Inflammatory macrophage (primary cell): ENCODE measurements around the gene G6PC1.
A peak's percentile ranks its signal among the peaks of the same experiment; 100 is the strongest.
"Not testable (repeated sequence)": the region's sequence is repeated elsewhere in the genome, so short reads cannot be mapped to it uniquely, and the experiment has no call there.

ENCODE experiments used
- DNase-seq, 2 donors: peaks; one replicate each; pipeline ENCODE4 v3.0.0-alpha.2; 2020 to 2022
- total RNA-seq, 18 experiments: gene quantifications; one replicate each; lab custom pipeline; 2026; ENCODE audit warnings: mixed read lengths in 6 of 18, inconsistent platforms in 2 of 18; lab: John Stamatoyannopoulos, UW

The G6PC1 gene
- 0 to 0.03 (median 0) reads per million in 18 experiments for total RNA-seq

DNA sequence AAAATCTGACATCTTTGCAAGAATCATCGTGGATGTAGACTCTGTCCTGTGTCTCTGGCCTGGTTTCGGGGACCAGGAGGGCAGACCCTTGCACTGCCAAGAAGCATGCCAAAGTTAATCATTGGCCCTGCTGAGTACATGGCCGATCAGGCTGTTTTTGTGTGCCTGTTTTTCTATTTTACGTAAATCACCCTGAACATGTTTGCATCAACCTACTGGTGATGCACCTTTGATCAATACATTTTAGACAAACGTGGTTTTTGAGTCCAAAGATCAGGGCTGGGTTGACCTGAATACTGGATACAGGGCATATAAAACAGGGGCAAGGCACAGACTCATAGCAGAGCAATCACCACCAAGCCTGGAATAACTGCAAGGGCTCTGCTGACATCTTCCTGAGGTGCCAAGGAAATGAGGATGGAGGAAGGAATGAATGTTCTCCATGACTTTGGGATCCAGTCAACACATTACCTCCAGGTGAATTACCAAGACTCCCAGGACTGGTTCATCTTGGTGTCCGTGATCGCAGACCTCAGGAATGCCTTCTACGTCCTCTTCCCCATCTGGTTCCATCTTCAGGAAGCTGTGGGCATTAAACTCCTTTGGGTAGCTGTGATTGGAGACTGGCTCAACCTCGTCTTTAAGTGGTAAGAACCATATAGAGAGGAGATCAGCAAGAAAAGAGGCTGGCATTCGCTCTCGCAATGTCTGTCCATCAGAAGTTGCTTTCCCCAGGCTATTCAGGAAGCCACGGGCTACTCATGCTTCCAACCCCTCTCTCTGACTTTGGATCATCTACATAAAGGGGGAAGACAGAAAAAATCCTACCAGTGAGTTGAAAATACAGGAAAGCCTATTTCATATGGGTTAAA lies at the start of gene G6PC1:
Gene G6PC1 (plus strand): TSS at position 340 of the 872 bp plus-strand sequence. CDS start 78 bp downstream, at position 418.
- peak in 1 of 2 donors; percentile 13 for DNase-seq

DNA sequence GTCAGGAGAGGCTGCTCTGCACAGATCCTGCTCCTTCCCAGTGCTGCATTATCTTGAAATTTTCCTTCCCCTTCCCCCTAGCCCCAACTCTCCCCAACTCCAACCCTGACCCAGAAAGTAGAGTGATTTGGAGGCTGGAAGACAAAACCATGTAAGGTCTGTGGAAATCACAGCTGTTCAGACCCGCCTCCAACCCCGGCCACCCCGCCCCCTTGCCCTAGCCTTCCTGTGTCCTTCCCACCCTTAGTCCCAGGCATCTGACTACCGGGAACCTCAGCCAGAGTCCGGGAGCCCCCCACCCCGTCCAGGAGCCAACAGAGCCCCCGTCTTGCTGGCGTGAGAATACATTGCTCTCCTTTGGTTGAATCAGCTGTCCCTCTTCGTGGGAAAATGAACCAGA lies 49.6 kb upstream of the G6PC1 start, which contains the start of gene AOC3:
Gene AOC3 (plus strand): TSS at position 246 of the 400 bp plus-strand sequence. CDS start 145 bp downstream, at position 391.
- DNase-seq, result no peak

DNA sequence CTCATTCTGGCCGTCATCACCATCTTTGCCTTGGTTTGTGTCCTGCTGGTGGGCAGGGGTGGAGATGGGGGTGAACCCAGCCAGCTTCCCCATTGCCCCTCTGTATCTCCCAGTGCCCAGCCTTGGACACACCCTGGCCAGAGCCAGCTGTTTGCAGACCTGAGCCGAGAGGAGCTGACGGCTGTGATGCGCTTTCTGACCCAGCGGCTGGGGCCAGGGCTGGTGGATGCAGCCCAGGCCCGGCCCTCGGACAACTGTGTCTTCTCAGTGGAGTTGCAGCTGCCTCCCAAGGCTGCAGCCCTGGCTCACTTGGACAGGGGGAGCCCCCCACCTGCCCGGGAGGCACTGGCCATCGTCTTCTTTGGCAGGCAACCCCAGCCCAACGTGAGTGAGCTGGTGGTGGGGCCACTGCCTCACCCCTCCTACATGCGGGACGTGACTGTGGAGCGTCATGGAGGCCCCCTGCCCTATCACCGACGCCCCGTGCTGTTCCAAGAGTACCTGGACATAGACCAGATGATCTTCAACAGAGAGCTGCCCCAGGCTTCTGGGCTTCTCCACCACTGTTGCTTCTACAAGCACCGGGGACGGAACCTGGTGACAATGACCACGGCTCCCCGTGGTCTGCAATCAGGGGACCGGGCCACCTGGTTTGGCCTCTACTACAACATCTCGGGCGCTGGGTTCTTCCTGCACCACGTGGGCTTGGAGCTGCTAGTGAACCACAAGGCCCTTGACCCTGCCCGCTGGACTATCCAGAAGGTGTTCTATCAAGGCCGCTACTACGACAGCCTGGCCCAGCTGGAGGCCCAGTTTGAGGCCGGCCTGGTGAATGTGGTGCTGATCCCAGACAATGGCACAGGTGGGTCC lies 49.0 kb upstream of the G6PC1 start:
- not testable (repeated sequence) for DNase-seq

DNA sequence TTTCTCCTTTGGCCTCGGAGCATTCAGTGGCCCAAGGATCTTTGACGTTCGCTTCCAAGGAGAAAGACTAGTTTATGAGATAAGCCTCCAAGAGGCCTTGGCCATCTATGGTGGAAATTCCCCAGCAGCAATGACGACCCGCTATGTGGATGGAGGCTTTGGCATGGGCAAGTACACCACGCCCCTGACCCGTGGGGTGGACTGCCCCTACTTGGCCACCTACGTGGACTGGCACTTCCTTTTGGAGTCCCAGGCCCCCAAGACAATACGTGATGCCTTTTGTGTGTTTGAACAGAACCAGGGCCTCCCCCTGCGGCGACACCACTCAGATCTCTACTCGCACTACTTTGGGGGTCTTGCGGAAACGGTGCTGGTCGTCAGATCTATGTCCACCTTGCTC lies 48.2 kb upstream of the G6PC1 start:
- no peak for DNase-seq

DNA sequence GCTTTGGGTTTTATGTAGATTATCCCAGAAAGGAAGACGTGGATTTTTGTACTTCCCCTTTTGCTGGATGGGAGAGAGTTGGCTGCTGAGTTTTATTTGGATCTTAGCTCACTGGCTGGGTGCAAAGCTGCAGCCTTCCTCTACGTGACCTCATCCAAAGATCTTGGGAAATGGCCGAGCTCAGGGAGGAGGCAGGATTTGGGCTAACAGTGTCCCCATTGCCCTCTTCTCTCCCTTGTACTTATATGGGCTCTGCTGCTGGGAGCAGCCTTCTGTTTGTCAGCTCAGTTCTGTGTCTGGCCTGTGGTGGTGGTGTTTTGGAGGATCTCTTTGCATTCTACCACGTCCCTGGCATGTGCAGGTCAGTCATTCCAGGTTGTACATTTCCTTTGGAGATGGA lies 47.6 kb upstream of the G6PC1 start:
- DNase-seq, result peak; percentile 51 to 54

DNA sequence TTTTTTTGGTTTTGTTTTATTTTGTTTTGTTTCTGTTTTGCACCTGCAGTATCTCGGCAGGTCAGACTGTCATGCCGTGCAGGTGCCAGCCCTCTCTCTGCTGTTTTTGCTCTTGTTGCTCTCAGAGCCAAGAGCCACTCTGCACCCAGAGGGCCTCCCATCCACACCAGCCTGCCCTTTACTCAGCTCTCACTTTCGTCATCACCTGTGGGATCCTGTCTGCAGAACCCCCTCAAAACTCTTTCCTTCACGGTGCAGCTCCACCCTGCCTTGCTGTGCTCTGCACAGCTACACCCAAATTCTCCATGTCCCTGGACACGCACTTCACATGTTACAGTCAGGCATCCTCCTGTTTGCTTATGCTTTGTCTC lies 47.0 kb upstream of the G6PC1 start:
- DNase-seq, result no peak

DNA sequence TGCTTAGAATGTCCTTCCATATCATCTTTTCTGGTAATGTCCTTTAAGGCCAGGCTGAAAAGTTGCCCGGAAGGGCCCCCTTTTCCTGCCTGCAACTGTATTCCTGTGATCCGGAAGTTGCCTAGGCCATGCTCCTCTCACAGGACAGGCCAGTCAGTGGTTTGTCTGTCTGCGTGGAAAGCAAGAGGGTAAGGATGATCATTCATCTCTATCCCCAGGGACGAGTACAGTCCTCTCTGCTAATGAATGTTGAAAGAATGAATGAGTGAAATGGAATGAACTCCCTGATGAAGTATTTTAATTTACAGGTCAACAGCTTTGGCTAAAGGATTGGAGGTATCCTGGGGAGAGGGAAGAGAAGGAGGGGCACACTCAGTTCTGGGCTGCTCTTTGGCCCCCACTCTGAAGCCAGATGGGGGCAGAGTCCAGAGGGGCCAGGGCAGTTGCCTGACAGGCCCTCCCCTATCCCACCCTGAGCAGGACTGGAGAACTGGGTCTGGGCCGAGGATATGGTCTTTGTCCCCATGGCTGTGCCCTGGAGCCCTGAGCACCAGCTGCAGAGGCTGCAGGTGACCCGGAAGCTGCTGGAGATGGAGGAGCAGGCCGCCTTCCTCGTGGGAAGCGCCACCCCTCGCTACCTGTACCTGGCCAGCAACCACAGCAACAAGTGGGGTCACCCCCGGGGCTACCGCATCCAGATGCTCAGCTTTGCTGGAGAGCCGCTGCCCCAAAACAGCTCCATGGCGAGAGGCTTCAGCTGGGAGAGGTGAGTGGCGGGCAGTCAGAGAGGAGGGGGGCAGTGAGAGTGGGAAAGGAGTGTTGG lies 46.4 kb upstream of the G6PC1 start:
- no peak for DNase-seq

DNA sequence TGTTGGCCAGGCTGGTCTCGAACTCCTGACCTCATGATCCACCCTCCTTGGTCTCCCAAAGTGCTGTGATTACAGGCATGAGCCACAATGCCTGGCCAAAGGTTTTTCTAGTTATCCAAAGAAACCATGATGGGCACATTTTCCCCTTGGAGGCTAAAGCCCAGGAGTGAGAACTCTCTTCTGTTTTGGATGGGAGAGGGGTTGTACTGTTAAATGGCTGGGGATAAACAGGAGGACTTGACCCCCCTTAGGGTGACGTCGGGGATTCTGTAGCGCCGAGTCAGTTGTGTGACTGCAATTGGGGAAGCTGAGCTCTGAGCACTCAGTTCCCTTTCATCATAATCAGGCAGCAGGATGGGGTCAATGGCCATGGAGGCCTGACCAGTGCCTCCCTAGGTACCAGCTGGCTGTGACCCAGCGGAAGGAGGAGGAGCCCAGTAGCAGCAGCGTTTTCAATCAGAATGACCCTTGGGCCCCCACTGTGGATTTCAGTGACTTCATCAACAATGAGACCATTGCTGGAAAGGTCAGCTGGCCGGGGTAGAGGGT lies 45.5 kb upstream of the G6PC1 start:
- DNase-seq, result peak; percentile 54 to 64

DNA sequence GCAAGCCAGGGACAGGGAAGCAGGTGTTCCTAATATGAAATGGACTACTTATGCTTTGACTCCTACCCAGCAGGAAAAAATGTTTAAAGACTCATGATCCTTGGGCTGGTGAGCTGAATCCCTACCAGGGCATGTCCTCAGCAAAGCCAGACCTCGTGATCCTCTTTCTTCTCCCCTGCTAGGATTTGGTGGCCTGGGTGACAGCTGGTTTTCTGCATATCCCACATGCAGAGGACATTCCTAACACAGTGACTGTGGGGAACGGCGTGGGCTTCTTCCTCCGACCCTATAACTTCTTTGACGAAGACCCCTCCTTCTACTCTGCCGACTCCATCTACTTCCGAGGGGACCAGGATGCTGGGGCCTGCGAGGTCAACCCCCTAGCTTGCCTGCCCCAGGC lies 44.5 kb upstream of the G6PC1 start:
- DNase-seq, result not testable (repeated sequence)

DNA sequence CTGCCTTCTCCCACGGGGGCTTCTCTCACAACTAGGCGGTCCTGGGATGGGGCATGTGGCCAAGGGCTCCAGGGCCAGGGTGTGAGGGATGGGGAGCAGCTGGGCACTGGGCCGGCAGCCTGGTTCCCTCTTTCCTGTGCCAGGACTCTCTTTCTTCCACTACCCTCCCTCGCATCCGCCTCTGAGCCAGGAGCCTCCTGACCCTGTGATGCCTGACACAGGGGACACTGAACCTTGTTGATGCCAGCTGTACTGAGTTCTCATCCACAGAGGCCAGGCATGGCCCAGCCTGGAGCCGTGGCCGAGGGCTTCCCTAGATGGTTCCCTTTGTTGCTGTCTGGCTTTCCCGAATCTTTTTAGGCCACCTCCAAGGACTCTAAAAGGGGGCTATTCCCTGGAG lies 44.1 kb upstream of the G6PC1 start:
- not testable (repeated sequence) for DNase-seq

DNA sequence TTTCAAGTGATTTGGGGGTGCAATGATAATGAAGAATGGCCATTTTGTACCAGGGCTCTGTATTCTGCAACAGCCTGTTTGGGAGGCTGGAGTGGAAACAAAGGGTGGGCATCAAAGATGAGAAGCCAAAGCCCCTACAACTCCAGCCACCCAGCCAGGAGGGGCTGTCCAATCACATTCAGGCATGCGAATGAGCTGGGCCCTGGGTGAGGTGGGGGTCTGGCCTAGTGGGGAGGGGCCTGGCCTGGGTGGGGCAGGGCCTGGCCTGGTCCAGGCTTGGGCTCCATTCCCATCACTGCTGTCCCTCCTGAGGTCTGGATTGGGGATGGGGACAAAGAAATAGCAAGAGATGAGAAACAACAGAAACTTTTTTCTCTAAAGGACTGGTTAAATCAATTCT lies 43.2 kb upstream of the G6PC1 start:
- DNase-seq, result no peak

DNA sequence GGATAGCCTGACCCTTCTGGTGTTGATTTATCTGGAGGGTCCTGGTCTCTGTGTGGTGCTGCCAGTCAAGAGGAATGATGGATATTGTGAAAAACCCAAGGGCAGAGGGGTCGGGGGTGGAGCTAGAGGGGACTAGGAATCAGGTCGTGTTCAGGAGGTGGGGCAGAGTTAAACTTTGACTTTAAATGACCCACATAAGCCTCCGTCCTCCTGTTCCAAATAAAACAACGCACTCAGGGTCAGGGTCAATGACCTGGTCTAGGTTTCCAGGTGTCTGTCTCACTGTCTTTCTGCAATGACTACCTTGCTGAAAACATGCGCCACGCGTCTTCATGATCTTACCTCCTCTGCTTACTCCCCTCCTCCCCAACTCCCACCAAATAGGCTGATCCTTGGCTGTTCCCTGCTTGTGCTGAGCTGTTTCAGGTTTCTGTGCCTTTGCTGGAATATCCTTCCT lies 34.9 kb upstream of the G6PC1 start:
- DNase-seq, result no peak

DNA sequence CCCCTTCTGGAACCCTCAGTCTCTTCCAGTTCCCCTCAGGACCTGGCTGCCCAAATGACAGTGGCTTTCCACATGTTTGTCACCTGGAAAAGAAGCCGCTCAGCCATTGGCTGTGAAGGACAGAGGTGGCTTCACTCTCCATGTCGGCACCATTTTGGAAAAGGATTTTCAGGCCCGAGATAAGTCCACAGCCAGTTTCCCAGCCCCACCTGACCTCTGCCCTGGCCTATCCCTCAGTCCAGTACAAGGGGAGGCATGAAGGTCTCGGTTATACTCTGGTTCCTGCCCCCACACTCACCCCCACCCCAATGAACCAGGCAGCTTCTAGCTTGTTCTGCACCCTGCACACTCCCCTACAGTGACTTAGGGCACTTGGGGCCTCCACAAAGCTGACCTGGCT lies 34.4 kb upstream of the G6PC1 start:
- no peak for DNase-seq

DNA sequence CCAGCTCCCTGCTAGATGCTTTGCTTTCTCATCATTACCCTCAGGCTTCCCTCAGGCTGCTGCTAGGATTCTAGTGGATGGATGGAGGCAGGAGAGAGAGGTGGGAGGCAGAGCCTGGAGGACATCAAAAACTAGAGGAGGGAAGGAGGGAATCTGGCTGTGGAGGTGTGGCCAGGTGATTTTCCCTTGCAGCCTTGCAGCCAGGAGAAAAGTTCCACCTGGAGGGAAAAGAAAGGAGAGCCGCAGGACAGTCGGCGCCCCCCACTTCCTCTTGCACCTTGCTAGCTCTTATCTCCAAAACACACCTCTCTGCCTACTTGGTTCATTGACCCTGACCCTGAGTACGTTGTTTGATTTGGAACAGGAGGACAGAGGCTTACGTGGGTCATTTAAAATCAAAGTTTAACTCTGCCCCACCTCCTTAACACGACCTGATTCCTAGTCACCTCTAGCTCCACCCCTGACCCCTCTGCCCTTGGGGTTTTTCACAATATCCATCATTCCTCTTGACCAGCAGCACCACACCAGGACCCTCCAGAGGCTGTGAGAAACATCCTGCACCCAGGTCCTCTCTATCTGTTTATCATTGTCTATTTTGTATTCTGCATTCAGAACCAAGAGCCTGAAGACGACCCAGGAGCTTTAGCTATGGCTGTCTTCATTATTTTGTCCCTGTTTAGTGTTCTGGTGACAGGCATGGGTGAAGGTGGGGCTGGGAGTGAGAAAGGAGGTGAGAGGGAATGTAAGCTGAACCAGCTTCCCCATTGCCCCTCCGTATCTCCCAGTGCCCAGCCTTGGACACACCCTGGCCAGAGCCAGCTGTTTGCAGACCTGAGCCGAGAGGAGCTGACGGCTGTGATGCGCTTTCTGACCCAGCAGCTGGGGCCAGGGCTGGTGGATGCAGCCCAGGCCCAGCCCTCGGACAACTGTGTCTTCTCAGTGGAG lies 33.7 kb upstream of the G6PC1 start:
- DNase-seq, result no peak

DNA sequence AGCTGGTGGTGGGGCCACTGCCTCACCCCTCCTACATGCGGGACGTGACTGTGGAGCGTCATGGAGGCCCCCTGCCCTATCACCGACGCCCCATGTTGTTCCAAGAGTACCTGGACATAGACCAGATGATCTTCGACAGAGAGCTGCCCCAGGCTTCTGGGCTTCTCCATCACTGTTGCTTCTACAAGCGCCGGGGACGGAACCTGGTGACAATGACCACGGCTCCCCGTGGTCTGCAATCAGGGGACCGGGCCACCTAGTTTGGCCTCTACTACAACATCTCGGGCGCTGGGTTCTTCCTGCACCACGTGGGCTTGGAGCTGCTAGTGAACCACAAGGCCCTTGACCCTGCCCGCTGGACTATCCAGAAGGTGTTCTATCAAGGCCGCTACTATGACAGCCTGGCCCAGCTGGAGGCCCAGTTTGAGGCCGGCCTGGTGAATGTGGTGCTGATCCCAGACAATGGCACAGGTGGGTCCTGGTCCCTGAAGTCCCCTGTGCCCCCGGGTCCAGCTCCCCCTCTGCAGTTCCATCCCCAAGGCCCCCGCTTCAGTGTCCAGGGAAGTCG lies 32.8 kb upstream of the G6PC1 start:
- DNase-seq, result not testable (repeated sequence)

DNA sequence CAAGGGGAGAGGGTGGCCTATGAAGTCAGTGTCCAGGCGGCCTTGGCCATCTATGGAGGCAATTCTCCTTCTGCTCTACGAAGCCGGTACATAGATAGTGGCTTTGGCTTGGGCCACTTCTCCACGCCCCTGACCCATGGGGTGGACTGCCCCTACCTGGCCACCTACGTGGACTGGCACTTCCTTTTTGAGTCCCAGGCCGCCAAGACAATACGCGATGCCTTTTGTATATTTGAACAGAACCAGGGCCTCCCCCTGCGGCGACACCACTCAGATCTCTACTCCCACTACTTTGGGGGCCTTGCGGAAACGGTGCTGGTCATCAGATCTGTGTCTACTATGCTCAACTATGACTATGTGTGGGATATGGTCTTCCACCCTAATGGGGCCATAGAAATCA lies 32.3 kb upstream of the G6PC1 start:
- no peak for DNase-seq

DNA sequence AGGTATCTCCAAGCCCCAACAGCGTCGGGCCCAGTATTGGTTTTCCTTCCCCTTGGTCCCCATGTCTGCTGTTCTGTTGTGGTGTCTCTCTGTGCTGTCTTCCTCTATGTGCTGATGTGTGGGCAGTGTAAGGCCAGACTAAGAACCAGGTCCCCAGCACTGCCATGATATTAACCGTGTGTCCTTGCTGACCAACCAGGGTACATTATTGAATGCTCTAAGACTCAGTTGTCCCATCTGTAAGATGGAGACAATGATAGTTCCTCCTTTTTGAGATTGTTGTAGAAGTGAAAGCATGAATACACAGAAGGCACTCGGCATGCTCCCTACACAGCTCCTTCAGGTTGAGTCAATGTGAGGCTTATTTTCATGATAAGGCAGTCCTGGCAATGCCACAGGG lies 29.0 kb upstream of the G6PC1 start:
- DNase-seq, result no peak

DNA sequence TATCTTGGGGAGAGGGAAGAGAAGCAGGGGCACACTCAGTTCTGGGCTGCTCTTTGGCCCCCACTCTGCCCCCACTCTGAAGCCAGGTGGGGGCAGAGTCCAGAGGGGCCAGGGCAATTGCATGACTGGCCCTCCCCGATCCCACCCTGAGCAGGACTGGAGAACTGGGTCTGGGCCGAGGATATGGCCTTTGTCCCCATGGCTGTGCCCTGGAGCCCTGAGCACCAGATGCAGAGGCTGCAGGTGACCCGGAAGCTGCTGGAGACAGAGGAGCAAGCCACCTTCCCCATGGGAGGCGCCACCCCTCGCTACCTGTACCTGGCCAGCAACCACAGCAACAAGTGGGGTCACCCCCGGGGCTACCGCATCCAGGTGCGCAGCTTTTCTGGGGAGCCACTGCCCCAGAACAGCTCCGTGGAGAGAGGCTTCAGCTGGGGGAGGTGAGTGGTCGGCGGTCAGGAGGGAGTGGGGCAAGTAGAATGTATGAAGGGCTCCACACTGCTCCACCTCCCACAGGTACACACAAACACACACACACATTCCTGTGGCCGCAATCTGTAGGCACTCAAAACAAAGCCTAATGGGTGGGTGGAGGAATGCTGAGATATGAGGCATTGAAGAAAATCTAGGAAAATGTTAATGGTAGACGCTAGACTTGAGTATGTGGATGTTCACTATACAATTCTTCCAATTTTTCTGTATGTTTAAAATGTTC lies 28.2 kb upstream of the G6PC1 start:
- DNase-seq, result no peak

DNA sequence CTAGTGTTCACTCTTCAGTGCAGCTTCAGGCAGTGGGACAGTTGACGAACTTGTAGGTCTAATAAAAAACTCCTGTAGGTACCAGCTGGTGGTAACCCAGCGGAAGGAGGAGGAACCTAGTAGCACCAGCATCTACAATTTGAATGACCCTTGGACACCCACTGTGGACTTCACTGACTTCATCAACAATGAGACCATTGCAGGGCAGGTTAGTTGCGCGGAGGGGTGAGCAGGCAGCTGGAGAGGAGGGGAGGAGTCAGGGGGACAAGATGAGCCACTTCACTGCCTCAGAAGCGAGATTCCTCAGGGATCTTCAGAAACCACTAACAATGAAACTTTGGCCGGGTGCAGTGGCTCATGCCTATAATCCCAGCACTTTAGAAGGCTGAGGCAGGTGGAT lies 27.3 kb upstream of the G6PC1 start:
- DNase-seq, result no peak
